H4 (cell line): ENCODE data around the gene FZD7. TPM values are rescaled to one million over a fixed set of nuclear protein-coding genes. Genes with fewer than 3 reads are reported as not detected.
A peak's percentile ranks its signal among the peaks of the same experiment; 100 is the strongest.

ENCODE experiments used
- DNase-seq: peaks from one replicate; pipeline ENCODE4 v3.0.0-alpha.2; 2015; ENCODE audit warnings: low spot score
- total RNA-seq: library from RNA; depleted of rRNA; stranded (reverse); fragments of >200 nt; shearing (Covaris generic); gene quantifications from 2 replicates; pipeline ENCODE4 v1.2.3, GENCODE V29; 2014; rRNA removed

Gene FZD7
- total RNA-seq, 1 experiment from 2014 or later: 25.2 TPM

- DNase-seq: no peak
These were observed 33.9 kb downstream of the FZD7 start for GRCh38 chr2:202067589-202067988.

DNA sequence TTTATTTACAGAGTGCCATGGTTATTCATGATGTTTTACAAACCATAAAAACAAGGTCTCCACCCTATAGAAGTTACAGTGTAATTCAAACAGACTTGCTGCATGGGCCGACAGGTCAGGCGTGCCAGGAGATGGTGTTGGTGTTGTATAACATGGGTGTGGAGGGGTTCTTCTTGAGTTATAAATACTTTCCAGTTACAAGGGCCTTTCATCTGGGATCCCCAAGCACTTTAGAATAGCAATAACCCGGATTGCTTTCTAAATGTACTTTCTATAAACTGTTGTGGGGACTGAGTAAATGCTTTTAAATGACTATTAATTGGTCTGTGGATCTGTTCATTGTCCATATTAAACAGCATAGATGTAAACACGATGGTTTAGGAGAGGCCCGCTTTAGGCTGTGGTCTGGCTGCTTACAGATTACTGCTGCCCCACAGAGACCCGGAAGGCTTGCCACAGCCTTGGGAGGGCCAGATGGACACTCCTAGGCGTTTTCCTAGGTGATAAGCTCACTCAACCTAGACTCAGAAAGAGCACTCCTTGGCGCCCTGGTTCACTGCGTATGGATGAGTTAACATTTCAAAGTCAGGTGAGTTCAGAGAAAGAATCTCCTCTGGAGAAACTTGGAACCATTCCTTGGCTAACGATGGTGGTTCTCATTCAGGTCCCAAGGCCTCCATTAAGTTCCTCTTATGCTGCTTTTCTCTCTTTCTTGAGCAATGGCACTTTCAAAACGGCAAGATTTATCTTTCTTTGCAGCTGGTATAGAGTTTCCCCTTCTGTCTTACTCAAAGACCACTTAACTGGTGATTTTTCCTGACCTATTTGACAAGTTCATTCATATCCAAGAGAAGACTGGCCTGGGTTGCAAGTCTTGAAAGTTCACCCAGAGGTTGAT is 35.8 kb downstream of the FZD7 start:
- DNase-seq: peak; percentile 76

- DNase-seq: no peak
These were observed 37.5 kb downstream of the FZD7 start for GRCh38 chr2:202071107-202071506.

DNA sequence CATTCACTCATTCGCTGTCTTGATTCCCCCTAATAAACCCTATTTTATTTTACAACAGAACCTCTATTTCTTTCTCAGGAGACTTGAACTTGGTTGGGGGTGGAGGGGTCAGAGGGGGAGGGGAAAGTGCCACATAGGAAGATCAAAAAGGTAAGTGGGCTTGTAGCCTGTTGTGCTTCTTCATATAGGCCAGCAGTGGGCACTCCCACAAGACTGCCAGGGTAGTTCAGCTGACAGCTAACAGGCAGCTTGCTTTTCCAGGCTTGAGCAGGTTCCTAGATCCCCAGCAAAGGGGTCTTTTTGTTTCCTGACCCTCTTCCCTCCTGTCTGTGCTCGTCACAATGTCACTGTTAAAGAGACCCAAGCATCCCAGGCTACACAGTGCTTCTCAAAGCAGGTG is 38.6 kb downstream of the FZD7 start:
- DNase-seq: no peak

- DNase-seq: no peak
These were observed 39.2 kb downstream of the FZD7 start, which contains the start of gene KIAA2012 for GRCh38 chr2:202072737-202073401. Gene KIAA2012, plus strand, starts transcription at chr2:202073255. Its CDS starts 373 bp downstream, at chr2:202073628.

DNA sequence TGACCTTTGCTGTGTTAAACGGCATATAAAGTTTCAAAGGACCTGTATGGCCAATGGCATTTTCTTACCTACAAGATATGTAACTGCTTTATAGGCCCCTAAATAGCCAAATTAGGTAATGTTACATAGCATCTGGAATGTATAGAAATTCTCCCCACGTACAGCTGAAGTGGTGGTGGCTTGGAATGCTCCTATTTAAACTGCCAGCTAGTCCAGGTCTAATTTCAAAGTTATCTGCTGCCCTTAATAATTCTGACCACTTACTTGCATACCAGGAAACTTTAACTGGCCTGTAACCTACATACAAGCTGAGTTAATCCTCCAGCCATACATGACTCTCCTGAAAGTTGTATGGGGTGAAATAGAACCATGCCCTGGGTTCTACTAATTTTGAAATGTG is 40.7 kb downstream of the FZD7 start:
- DNase-seq: no peak

DNA sequence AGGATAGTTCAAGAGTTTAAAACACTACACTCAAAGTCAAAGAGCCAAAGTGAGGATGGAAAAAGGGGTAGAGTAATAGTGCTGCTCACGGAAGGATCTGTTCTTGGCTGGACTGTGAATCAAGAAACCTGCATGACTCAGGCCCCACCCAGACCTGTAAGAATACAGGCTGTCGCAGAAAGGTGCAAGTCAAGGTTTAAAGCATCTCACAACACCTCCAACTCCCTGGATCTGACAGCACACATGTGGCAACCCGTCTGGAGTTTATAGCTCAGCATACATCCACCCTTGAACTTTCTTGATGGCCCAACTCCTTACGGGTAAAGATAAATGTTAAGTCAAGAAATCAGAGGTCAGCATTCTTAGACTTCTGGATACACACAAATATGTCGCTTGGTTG is 45.7 kb downstream of the FZD7 start:
- DNase-seq: no peak

- no peak for DNase-seq
These were observed 50.6 kb downstream of the FZD7 start for GRCh38 chr2:202084265-202084664.

Other genes with a start within 250 kb of the FZD7 start
- gene CDK15, start 227.3 kb upstream of the FZD7 start, total RNA-seq: 8.0 and 9.2 TPM in 2 replicates
- gene KIAA2012, start 39.4 kb downstream of the FZD7 start, total RNA-seq: not detected in 2 replicates
- gene SUMO1, start 204.7 kb downstream of the FZD7 start, total RNA-seq: 200 and 214 TPM in 2 replicates
- 75.6 and 84.7 TPM in 2 replicates for gene NOP58, start 231.9 kb downstream of the FZD7 start, total RNA-seq